SK-N-SH treated with all-trans-retinoic acid at 6 μM for 48 hours (cell line): ENCODE data around the gene GMPS.

Source experiments
- ATAC-seq: fragments of 200-7000 bp; cut with Tn5 transposase; 3 replicates; pipeline ENCODE4 v1.9.1; 2020; ENCODE audit warnings: mild to moderate bottlenecking, moderate library complexity
- BACH2 ChIP-seq: fragments of 250-450 bp; sonication (Bioruptor Pico); IDR thresholded peaks from 2 replicates; pipeline ENCODE4 v1.9.0; 2021; ENCODE audit warnings: mild to moderate bottlenecking, borderline replicate concordance
- CSDC2 ChIP-seq: fragments of 250-450 bp; sonication (Bioruptor Pico); IDR thresholded peaks from 2 replicates; pipeline ENCODE4 v1.5.0; 2020; ENCODE audit warnings: mild to moderate bottlenecking, moderate library complexity
- CSRNP3 ChIP-seq: fragments of 250-450 bp; sonication (Bioruptor Pico); IDR thresholded peaks from 2 replicates; pipeline ENCODE4 v1.5.1; 2021; ENCODE audit warnings: mild to moderate bottlenecking, moderate library complexity
- ESRRG ChIP-seq: fragments of 250-450 bp; sonication (Bioruptor Pico); IDR thresholded peaks from 2 replicates; pipeline ENCODE4 v1.6.1; 2021; ENCODE audit warnings: mild to moderate bottlenecking
- GLIS3 ChIP-seq: fragments of 250-450 bp; sonication (Bioruptor Pico); IDR thresholded peaks from 2 replicates; pipeline ENCODE4 v1.5.0; 2020; ENCODE audit warnings: mild to moderate bottlenecking, moderate library complexity
- ISL1 ChIP-seq: fragments of 250-450 bp; sonication (Bioruptor Pico); IDR thresholded peaks from 2 replicates; pipeline ENCODE4 v2.1.2; 2022; ENCODE audit warnings: mild to moderate bottlenecking, moderate library complexity
- OSR1 ChIP-seq: fragments of 250-450 bp; sonication (Bioruptor Pico); IDR thresholded peaks from 2 replicates; pipeline ENCODE4 v1.8.0; 2022; ENCODE audit warnings: moderate library complexity, mild to moderate bottlenecking, inconsistent platforms
- PATZ1 ChIP-seq: fragments of 250-450 bp; sonication (Bioruptor Pico); IDR thresholded peaks from 2 replicates; pipeline ENCODE4 v1.8.0; 2020; ENCODE audit warnings: mild to moderate bottlenecking, moderate library complexity, borderline replicate concordance
- PPARA ChIP-seq: fragments of 250-450 bp; sonication (Bioruptor Pico); IDR thresholded peaks from 2 replicates; pipeline ENCODE4 v1.5.0; 2020; ENCODE audit warnings: mild to moderate bottlenecking, borderline replicate concordance
- RARB ChIP-seq: fragments of 250-450 bp; sonication (Bioruptor Pico); IDR thresholded peaks from 2 replicates; pipeline ENCODE4 v1.8.0; 2021; ENCODE audit warnings: mild to moderate bottlenecking, moderate library complexity
- SNAI2 ChIP-seq: fragments of 250-450 bp; sonication (Bioruptor Pico); IDR thresholded peaks from 2 replicates; pipeline ENCODE4 v1.5.0; 2020; ENCODE audit warnings: mild to moderate bottlenecking, moderate library complexity
- TOX ChIP-seq: fragments of 250-450 bp; sonication (Bioruptor Pico); IDR thresholded peaks from 2 replicates; pipeline ENCODE4 v1.8.0; 2021; ENCODE audit warnings: mild to moderate bottlenecking, moderate library complexity, borderline replicate concordance
- TSHZ2 ChIP-seq: fragments of 250-450 bp; sonication (Bioruptor Pico); IDR thresholded peaks from 2 replicates; pipeline ENCODE4 v1.5.0; 2020; ENCODE audit warnings: mild to moderate bottlenecking, moderate library complexity
- ZC3H10 ChIP-seq: fragments of 250-450 bp; sonication (Bioruptor Pico); IDR thresholded peaks from 2 replicates; pipeline ENCODE4 v1.5.1; 2021; ENCODE audit warnings: mild to moderate bottlenecking, moderate library complexity
- ZNF565 ChIP-seq: fragments of 450-650 bp; formaldehyde crosslinking; conservative IDR thresholded peaks from 2 replicates; pipeline ENCODE4 v1.5.0; 2020; ENCODE audit warnings: low read depth, mild to moderate bottlenecking, moderate library complexity
- ZNF70 ChIP-seq: fragments of 450-650 bp; formaldehyde crosslinking; IDR thresholded peaks from 2 replicates; pipeline ENCODE4 v1.5.0; 2020; ENCODE audit warnings: mild to moderate bottlenecking, moderate library complexity
- ZNF8 ChIP-seq: fragments of 450-650 bp; formaldehyde crosslinking; IDR thresholded peaks from 2 replicates; pipeline ENCODE4 v1.5.0; 2020; ENCODE audit warnings: mild to moderate bottlenecking, moderate library complexity

GMPS gene

GRCh38 chr3:155972885-155973584, 102.6 kb downstream of the GMPS start:
- no peak for ATAC-seq
- no peak for TF ChIP-seq BACH2
- TF ChIP-seq ISL1 (CRISPR knock-in tag) = no peak
- no peak for TF ChIP-seq TOX (CRISPR knock-in tag)
- no peak for TF ChIP-seq ZC3H10 (CRISPR knock-in tag)
- no peak for TF ChIP-seq PPARA (CRISPR knock-in tag)
- no peak for TF ChIP-seq OSR1 (CRISPR knock-in tag)

- no peak for TF ChIP-seq OSR1 (CRISPR knock-in tag)
- TF ChIP-seq BACH2 = no peak
- no peak for TF ChIP-seq PPARA (CRISPR knock-in tag)
- TF ChIP-seq ESRRG = no peak
- TF ChIP-seq CSRNP3 (CRISPR knock-in tag) = no peak
- TF ChIP-seq SNAI2 (CRISPR knock-in tag) = no peak
- TF ChIP-seq RARB (CRISPR knock-in tag) = no peak
- no peak for TF ChIP-seq TSHZ2
- TF ChIP-seq ISL1 (CRISPR knock-in tag) = no peak
- no peak for ATAC-seq
These were observed 107.9 kb downstream of the GMPS start for GRCh38 chr3:155978324-155978723.

GRCh38 chr3:155979746-155980145, 109.3 kb downstream of the GMPS start:
- no peak for ATAC-seq
- no peak for TF ChIP-seq TOX (CRISPR knock-in tag)
- no peak for TF ChIP-seq GLIS3
- TF ChIP-seq ESRRG = no peak
- no peak for TF ChIP-seq TSHZ2
- no peak for TF ChIP-seq CSDC2 (CRISPR knock-in tag)
- no peak for TF ChIP-seq PATZ1 (CRISPR knock-in tag)
- no peak for TF ChIP-seq ZNF70 (CRISPR knock-in tag)
- TF ChIP-seq, all 23 proteins: peak for 0

- ATAC-seq = no peak
- no peak for TF ChIP-seq PATZ1 (CRISPR knock-in tag)
- no peak for TF ChIP-seq ZC3H10 (CRISPR knock-in tag)
- TF ChIP-seq OSR1 (CRISPR knock-in tag) = no peak
- TF ChIP-seq CSRNP3 (CRISPR knock-in tag) = no peak
- TF ChIP-seq ZNF565 (CRISPR knock-in tag) = no peak
- no peak for TF ChIP-seq ZNF8 (CRISPR knock-in tag)
- TF ChIP-seq SNAI2 (CRISPR knock-in tag) = no peak
- no peak for TF ChIP-seq ISL1 (CRISPR knock-in tag)
- no peak for TF ChIP-seq ZNF70 (CRISPR knock-in tag)
- no peak for TF ChIP-seq RARB (CRISPR knock-in tag)
- TF ChIP-seq, all 23 proteins: peak for 0
These were observed 111.2 kb downstream of the GMPS start for GRCh38 chr3:155981669-155982068.
